ENCODE results near the gene NFATC2.

The NFATC2 gene

DNA sequence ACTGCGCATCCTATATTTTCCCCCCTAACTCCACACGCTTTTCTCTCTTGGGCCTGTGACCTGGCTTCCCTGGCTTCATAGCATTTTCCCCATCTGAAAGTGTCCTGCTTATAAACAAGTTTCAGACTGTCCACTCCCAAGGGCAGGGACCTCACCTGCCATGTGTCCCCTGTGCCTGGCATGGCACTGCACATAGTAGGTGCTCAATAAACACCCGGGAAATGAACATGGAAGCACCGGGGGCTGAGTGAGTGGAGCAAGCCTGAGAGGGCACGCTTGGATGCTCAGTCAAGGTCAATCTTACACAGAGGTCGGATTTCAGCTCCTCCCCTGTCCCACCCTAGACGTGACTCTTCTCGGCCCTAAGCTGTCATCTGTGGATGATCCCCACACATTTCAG lies 96.9 kb downstream of the NFATC2 start:
- no peak overlapping the region for H2AK5ac ChIP-seq (ENCODE audit: low read length)
- H3K36me3 ChIP-seq (ENCODE audit: control insufficient read depth, insufficient read depth, low read length), result no peaks in the 10 kb centered on the region
- H3K9ac ChIP-seq (ENCODE audit: low read length), result no peak overlapping the region
- H3K56ac ChIP-seq (ENCODE audit: low read length), result no peak overlapping the region
- WGBS (ENCODE audit: extremely low coverage, insufficient coverage, low lambda C conversion rate), result no CpG with 5 or more reads among the region's 8 CpGs
- H4K5ac ChIP-seq (ENCODE audit: low read length), result no peak overlapping the region
- no peak overlapping the region for H2BK5ac ChIP-seq (ENCODE audit: low read length)
- H2BK120ac ChIP-seq (ENCODE audit: low read depth, low read length), result no peak overlapping the region
- no peaks in the 10 kb centered on the region for H3K79me1 ChIP-seq (ENCODE audit: low read length)
- no peak overlapping the region for H3K18ac ChIP-seq (ENCODE audit: low read length)
- no peak overlapping the region for H3K27ac ChIP-seq (ENCODE audit: low read depth, low read length)
- no peaks in the 10 kb centered on the region for H3K79me2 ChIP-seq (ENCODE audit: control insufficient read depth, insufficient read depth, low read length)
- peak overlapping the region; percentile 1 for H3K23ac ChIP-seq (ENCODE audit: low read length)
- H3K4ac ChIP-seq (ENCODE audit: low read depth, low read length), result no peak overlapping the region
- H2BK15ac ChIP-seq (replicated peaks; ENCODE audit: low read depth), result no peak overlapping the region
- H4K8ac ChIP-seq (ENCODE audit: low read depth, low read length), result no peak overlapping the region
- no peaks in the 10 kb centered on the region for H3K27me3 ChIP-seq (ENCODE audit: insufficient read depth, low read length, poor library complexity)
- no peak for DNase-seq
- no peak overlapping the region for H3K4me2 ChIP-seq (ENCODE audit: low read length)
- peaks cover 2% of the 10 kb centered on the region for H3K4me1 ChIP-seq (ENCODE audit: control insufficient read depth, low read depth, low read length)
- H3K4me3 ChIP-seq (ENCODE audit: low read length), result no peak overlapping the region

DNA sequence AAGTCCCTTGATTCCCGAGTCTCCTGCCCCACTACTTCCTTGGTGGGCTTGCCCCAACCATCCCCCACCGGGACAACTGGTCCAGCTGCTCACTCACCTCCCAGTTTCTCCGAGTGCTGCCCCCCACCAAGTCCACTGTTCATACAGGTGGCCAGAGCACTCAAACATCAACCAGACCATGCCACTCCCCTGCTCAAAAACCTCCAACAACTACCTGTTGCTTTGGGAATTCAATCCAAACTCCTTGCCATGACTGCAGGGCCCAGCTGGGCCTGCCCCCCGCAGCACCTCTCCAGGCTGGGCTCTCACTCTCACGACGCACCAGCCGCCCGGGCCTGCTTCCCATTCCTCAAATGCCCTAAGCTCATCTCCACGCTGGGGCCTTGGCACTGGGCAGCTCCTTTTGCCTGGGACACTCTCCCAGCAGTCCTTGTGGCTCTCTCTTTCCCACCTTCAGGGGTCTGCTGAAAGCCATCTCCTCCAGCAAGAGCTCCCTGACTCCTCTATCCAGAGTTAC lies 97.5 kb downstream of the NFATC2 start:
- Histone ChIP-seq H2BK15ac (replicated peaks; ENCODE audit: low read depth) (no peak overlapping the region), H3K4ac (ENCODE audit: low read depth, low read length) (no peak overlapping the region), H2BK120ac (ENCODE audit: low read depth, low read length) (no peak overlapping the region), H2BK5ac (ENCODE audit: low read length) (no peak overlapping the region), H3K4me3 (ENCODE audit: low read length) (no peak overlapping the region), H3K9ac (ENCODE audit: low read length) (no peak overlapping the region), H2AK5ac (ENCODE audit: low read length) (no peak overlapping the region), H3K4me2 (ENCODE audit: low read length) (no peak overlapping the region), H3K27ac (ENCODE audit: low read depth, low read length) (no peak overlapping the region), H3K79me1 (ENCODE audit: low read length) (no peaks in the 10 kb centered on the region), H3K36me3 (ENCODE audit: control insufficient read depth, insufficient read depth, low read length) (no peaks in the 10 kb centered on the region), H3K23ac (ENCODE audit: low read length) (no peak overlapping the region), H3K27me3 (ENCODE audit: insufficient read depth, low read length, poor library complexity) (no peaks in the 10 kb centered on the region), H3K56ac (ENCODE audit: low read length) (no peak overlapping the region), H3K79me2 (ENCODE audit: control insufficient read depth, insufficient read depth, low read length) (no peaks in the 10 kb centered on the region), H3K18ac (ENCODE audit: low read length) (no peak overlapping the region), H3K4me1 (ENCODE audit: control insufficient read depth, low read depth, low read length) (peaks cover 2% of the 10 kb centered on the region), H4K8ac (ENCODE audit: low read depth, low read length) (no peak overlapping the region), H4K5ac (ENCODE audit: low read length) (no peak overlapping the region)
- no peak for DNase-seq
- WGBS (ENCODE audit: extremely low coverage, insufficient coverage, low lambda C conversion rate), result no CpG with 5 or more reads among the region's 9 CpGs

DNA sequence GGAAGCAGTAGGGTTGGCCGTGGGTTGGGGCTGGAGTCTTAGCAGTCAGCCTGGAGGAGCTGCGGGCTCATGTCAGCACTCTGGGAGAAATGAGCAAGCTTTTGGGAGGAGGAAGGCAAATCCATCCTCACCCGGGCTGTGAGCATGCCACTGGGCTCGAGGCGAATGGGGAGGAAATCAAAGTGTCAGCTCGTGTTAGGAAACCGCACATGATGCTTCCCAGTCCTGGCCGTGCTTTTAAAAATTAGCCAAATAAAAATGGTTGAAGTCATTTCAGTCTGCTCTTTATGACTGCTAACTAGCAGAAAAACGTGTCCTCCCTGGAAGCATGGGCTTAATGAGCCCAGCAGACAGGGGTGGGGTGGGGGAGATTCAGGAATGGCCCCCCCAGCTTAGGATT lies 98.1 kb downstream of the NFATC2 start:
- no peaks in the 10 kb centered on the region for H3K36me3 ChIP-seq (ENCODE audit: control insufficient read depth, insufficient read depth, low read length)
- no CpG with 5 or more reads among the region's 9 CpGs for WGBS (ENCODE audit: extremely low coverage, insufficient coverage, low lambda C conversion rate)

DNA sequence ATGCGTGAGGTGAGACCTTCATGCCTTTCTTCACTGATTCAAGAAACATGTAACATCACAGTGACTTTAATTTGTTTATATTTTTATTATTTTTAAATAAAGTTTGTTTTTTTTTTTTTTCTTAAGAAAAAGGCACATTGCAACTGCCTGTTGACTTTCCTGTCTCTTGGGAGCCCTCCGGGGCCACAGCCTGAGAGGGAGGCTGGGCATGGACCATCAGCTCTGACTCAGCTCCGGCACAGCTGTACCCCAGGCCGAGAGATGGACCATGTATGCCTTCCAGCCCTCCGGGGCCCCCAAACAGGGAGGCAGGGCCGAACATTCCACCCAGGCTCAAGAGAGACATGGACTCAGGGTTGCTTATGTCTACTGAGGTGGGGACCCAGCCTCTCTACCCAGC lies 99.9 kb downstream of the NFATC2 start:
- no peaks in the 10 kb centered on the region for H3K36me3 ChIP-seq (ENCODE audit: control insufficient read depth, insufficient read depth, low read length)
- H2BK15ac ChIP-seq (replicated peaks; ENCODE audit: low read depth), result no peak overlapping the region
- no peak overlapping the region for H2BK5ac ChIP-seq (ENCODE audit: low read length)
- H2BK120ac ChIP-seq (ENCODE audit: low read depth, low read length), result no peak overlapping the region
- no peak overlapping the region for H3K23ac ChIP-seq (ENCODE audit: low read length)
- no peaks in the 10 kb centered on the region for H3K79me1 ChIP-seq (ENCODE audit: low read length)
- no peak overlapping the region for H4K8ac ChIP-seq (ENCODE audit: low read depth, low read length)
- H3K18ac ChIP-seq (ENCODE audit: low read length), result no peak overlapping the region
- H4K5ac ChIP-seq (ENCODE audit: low read length), result no peak overlapping the region
- no CpG with 5 or more reads among the region's 6 CpGs for WGBS (ENCODE audit: extremely low coverage, insufficient coverage, low lambda C conversion rate)
- DNase-seq, result no peak
- H3K4me1 ChIP-seq (ENCODE audit: control insufficient read depth, low read depth, low read length), result no peaks in the 10 kb centered on the region
- no peaks in the 10 kb centered on the region for H3K79me2 ChIP-seq (ENCODE audit: control insufficient read depth, insufficient read depth, low read length)
- no peak overlapping the region for H3K4me3 ChIP-seq (ENCODE audit: low read length)
- no peak overlapping the region for H3K4ac ChIP-seq (ENCODE audit: low read depth, low read length)
- H2AK5ac ChIP-seq (ENCODE audit: low read length), result no peak overlapping the region
- no peak overlapping the region for H3K9ac ChIP-seq (ENCODE audit: low read length)
- no peak overlapping the region for H3K56ac ChIP-seq (ENCODE audit: low read length)
- H3K27ac ChIP-seq (ENCODE audit: low read depth, low read length), result no peak overlapping the region
- H3K4me2 ChIP-seq (ENCODE audit: low read length), result no peak overlapping the region
- H3K27me3 ChIP-seq (ENCODE audit: insufficient read depth, low read length, poor library complexity), result no peaks in the 10 kb centered on the region

More for the DNA sequence above, 98.1 kb downstream of the NFATC2 start:
- no peak overlapping the region for H3K18ac ChIP-seq (ENCODE audit: low read length)
- no peak overlapping the region for H3K4me2 ChIP-seq (ENCODE audit: low read length)
- no peak overlapping the region for H3K23ac ChIP-seq (ENCODE audit: low read length)
- no peak overlapping the region for H3K27ac ChIP-seq (ENCODE audit: low read depth, low read length)
- H3K4ac ChIP-seq (ENCODE audit: low read depth, low read length), result no peak overlapping the region
- no peak overlapping the region for H2AK5ac ChIP-seq (ENCODE audit: low read length)
- no peak overlapping the region for H3K9ac ChIP-seq (ENCODE audit: low read length)
- no peak overlapping the region for H2BK15ac ChIP-seq (replicated peaks; ENCODE audit: low read depth)
- H3K27me3 ChIP-seq (ENCODE audit: insufficient read depth, low read length, poor library complexity), result no peaks in the 10 kb centered on the region
- H4K8ac ChIP-seq (ENCODE audit: low read depth, low read length), result no peak overlapping the region
- no peaks in the 10 kb centered on the region for H3K79me1 ChIP-seq (ENCODE audit: low read length)
- H3K4me1 ChIP-seq (ENCODE audit: control insufficient read depth, low read depth, low read length), result peaks cover 2% of the 10 kb centered on the region
- no peak overlapping the region for H2BK120ac ChIP-seq (ENCODE audit: low read depth, low read length)
- H3K56ac ChIP-seq (ENCODE audit: low read length), result no peak overlapping the region
- H3K79me2 ChIP-seq (ENCODE audit: control insufficient read depth, insufficient read depth, low read length), result no peaks in the 10 kb centered on the region
- H2BK5ac ChIP-seq (ENCODE audit: low read length), result no peak overlapping the region
- no peak for DNase-seq
- no peak overlapping the region for H3K4me3 ChIP-seq (ENCODE audit: low read length)
- no peak overlapping the region for H4K5ac ChIP-seq (ENCODE audit: low read length)

DNA sequence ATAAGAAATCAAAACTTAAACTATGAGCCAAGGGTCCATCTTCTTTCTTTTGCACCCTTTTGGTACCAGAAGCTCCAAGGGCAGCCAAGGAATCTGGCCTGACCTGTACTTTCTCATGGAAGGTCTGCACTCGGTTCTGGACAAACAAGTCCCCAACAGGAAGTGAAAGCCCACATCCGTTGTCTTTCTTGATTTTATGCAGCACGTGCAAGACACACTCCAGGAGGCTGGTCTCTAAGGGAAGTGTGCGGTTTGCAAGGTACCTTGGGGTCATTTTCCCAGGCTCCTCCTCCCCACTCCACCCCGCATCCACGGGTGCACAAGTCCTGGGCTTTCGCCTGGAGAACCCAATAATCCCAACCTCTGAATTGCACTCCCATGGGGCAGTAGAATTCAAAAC lies 101.9 kb downstream of the NFATC2 start:
- no peak overlapping the region for H2BK15ac ChIP-seq (replicated peaks; ENCODE audit: low read depth)

DNA sequence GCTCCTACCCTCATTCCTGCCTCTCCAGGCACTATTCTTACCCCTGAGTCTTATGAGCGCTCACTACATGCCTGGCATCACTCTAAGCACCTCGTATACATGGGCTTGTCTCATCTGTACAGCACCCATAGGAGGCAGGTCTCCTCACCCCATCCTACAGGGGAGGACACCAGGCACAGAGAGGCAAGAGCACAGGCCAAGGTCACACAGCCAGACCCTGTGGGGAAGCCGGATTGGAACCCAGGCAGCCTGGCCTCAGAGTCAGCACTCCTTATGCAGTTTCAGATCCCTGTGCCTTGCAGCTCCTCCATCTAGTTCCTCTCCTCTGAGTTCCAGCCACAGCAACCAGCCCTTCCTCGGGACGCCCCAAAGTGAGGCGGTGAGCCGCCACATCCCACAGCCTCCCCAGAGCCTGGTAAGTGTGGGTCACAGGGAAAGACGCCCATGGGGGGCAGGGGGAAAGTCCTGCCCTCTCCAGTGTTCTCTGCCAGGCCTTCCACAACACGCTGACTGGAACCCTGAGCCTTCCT lies 103.3 kb downstream of the NFATC2 start:
- no peaks in the 10 kb centered on the region for H3K79me2 ChIP-seq (ENCODE audit: control insufficient read depth, insufficient read depth, low read length)
- no peak overlapping the region for H3K56ac ChIP-seq (ENCODE audit: low read length)
- no peak overlapping the region for H4K8ac ChIP-seq (ENCODE audit: low read depth, low read length)
- no peak overlapping the region for H2BK120ac ChIP-seq (ENCODE audit: low read depth, low read length)
- H3K27me3 ChIP-seq (ENCODE audit: insufficient read depth, low read length, poor library complexity), result no peaks in the 10 kb centered on the region
- no peak for DNase-seq
- no peak overlapping the region for H3K4me3 ChIP-seq (ENCODE audit: low read length)
- no peak overlapping the region for H3K9ac ChIP-seq (ENCODE audit: low read length)
- no peak overlapping the region for H2AK5ac ChIP-seq (ENCODE audit: low read length)
- no peak overlapping the region for H3K4ac ChIP-seq (ENCODE audit: low read depth, low read length)
- H2BK5ac ChIP-seq (ENCODE audit: low read length), result no peak overlapping the region
- H3K4me1 ChIP-seq (ENCODE audit: control insufficient read depth, low read depth, low read length), result no peaks in the 10 kb centered on the region
- no peak overlapping the region for H4K5ac ChIP-seq (ENCODE audit: low read length)
- no peaks in the 10 kb centered on the region for H3K79me1 ChIP-seq (ENCODE audit: low read length)
- no peaks in the 10 kb centered on the region for H3K36me3 ChIP-seq (ENCODE audit: control insufficient read depth, insufficient read depth, low read length)
- no peak overlapping the region for H3K18ac ChIP-seq (ENCODE audit: low read length)
- WGBS (ENCODE audit: extremely low coverage, insufficient coverage, low lambda C conversion rate), result no CpG with 5 or more reads among the region's 9 CpGs
- no peak overlapping the region for H3K27ac ChIP-seq (ENCODE audit: low read depth, low read length)
- H3K23ac ChIP-seq (ENCODE audit: low read length), result no peak overlapping the region
- H2BK15ac ChIP-seq (replicated peaks; ENCODE audit: low read depth), result no peak overlapping the region
- no peak overlapping the region for H3K4me2 ChIP-seq (ENCODE audit: low read length)

More for the DNA sequence above, 101.9 kb downstream of the NFATC2 start:
- Histone ChIP-seq H3K9ac (ENCODE audit: low read length) (no peak overlapping the region), H2BK120ac (ENCODE audit: low read depth, low read length) (no peak overlapping the region), H4K5ac (ENCODE audit: low read length) (no peak overlapping the region), H3K4me3 (ENCODE audit: low read length) (no peak overlapping the region), H2AK5ac (ENCODE audit: low read length) (no peak overlapping the region), H3K56ac (ENCODE audit: low read length) (no peak overlapping the region), H4K8ac (ENCODE audit: low read depth, low read length) (no peak overlapping the region), H3K79me1 (ENCODE audit: low read length) (no peaks in the 10 kb centered on the region), H3K18ac (ENCODE audit: low read length) (no peak overlapping the region), H3K27me3 (ENCODE audit: insufficient read depth, low read length, poor library complexity) (no peaks in the 10 kb centered on the region), H3K79me2 (ENCODE audit: control insufficient read depth, insufficient read depth, low read length) (no peaks in the 10 kb centered on the region), H3K4me1 (ENCODE audit: control insufficient read depth, low read depth, low read length) (no peaks in the 10 kb centered on the region), H3K27ac (ENCODE audit: low read depth, low read length) (no peak overlapping the region), H3K4ac (ENCODE audit: low read depth, low read length) (no peak overlapping the region), H2BK5ac (ENCODE audit: low read length) (no peak overlapping the region), H3K4me2 (ENCODE audit: low read length) (no peak overlapping the region), H3K36me3 (ENCODE audit: control insufficient read depth, insufficient read depth, low read length) (no peaks in the 10 kb centered on the region), H3K23ac (ENCODE audit: low read length) (no peak overlapping the region)
- no peak for DNase-seq
- no CpG with 5 or more reads among the region's 7 CpGs for WGBS (ENCODE audit: extremely low coverage, insufficient coverage, low lambda C conversion rate)
